PC-3 (cell line): Measurements from ENCODE around the gene RPLP1. TPM values are rescaled to one million over a fixed set of nuclear protein-coding genes. Genes with fewer than 3 reads are reported as not detected.
A peak's percentile ranks its signal among the peaks of the same experiment; 100 is the strongest.

Source experiments
- ATAC-seq: fragments of 200-7000 bp; cut with Tn5 transposase; 2 replicates; pipeline ENCODE4 v1.9.1; 2020; ENCODE audit warnings: mild to moderate bottlenecking, moderate library complexity
- BruUV-seq: library from RNA; stranded (reverse); fragments of 400-500 nt; replicated peaks from 2 replicates; lab custom pipeline; 2021; lab: Mats Ljungman, UMichigan
- CTCF ChIA-PET: fragments of 300-600 bp; sonication (Branson Sonifier 250); formaldehyde crosslinking; loops from one replicate; lab custom pipeline; 2022; ENCODE audit warnings: antibody characterized with exemption; lab: Charles Lee
- POLR2A ChIA-PET: fragments of 300-600 bp; sonication (Branson Sonifier 250); formaldehyde crosslinking; loops from one replicate; lab custom pipeline; 2022; ENCODE audit warnings: antibody characterized with exemption; ENCODE audit not compliant: unreplicated experiment; lab: Charles Lee
- DNase-seq: peaks from one replicate; pipeline ENCODE4 v3.0.0-alpha.2; 2015
- H2AFZ ChIP-seq: fragments of 300-600 bp; sonication (generic); 2 replicates; pipeline ENCODE4 v1.6.0; 2016; ENCODE audit warnings: antibody characterized with exemption, low read length
- H3F3A ChIP-seq: fragments of 300-600 bp; sonication (generic); one replicate; pipeline ENCODE4 v1.6.0; 2017; ENCODE audit warnings: antibody characterized with exemption, low read length, control low read depth, mild to moderate bottlenecking; ENCODE audit not compliant: unreplicated experiment
- H3K27ac ChIP-seq: fragments of 300-600 bp; sonication (generic); 2 replicates; pipeline ENCODE4 v1.5.1; 2016; ENCODE audit warnings: mild to moderate bottlenecking, low read length
- H3K27me3 ChIP-seq: fragments of 300-600 bp; sonication (generic); 2 replicates; pipeline ENCODE4 v1.6.1; 2016; ENCODE audit warnings: low read length, mixed read lengths
- H3K36me3 ChIP-seq: fragments of 300-600 bp; sonication (generic); 2 replicates; pipeline ENCODE4 v1.6.1; 2016; ENCODE audit warnings: low read depth, mixed run types, low read length, mixed read lengths
- H3K4me1 ChIP-seq: fragments of 300-600 bp; sonication (generic); 2 replicates; pipeline ENCODE4 v1.5.1; 2016; ENCODE audit warnings: low read length; ENCODE audit not compliant: insufficient read depth
- H3K4me2 ChIP-seq: fragments of 300-600 bp; sonication (generic); 2 replicates; pipeline ENCODE4 v1.6.0; 2016; ENCODE audit warnings: low read length
- H3K4me3 ChIP-seq: fragments of 300-600 bp; sonication (generic); 2 replicates; pipeline ENCODE4 v1.5.1; 2016; ENCODE audit warnings: mild to moderate bottlenecking, low read length, mixed read lengths
- H3K79me2 ChIP-seq: fragments of 300-600 bp; sonication (generic); 2 replicates; pipeline ENCODE4 v1.6.1; 2017; ENCODE audit warnings: low read length, mixed read lengths
- H3K9ac ChIP-seq: fragments of 300-600 bp; sonication (generic); 2 replicates; pipeline ENCODE4 v1.6.0; 2016; ENCODE audit warnings: mild to moderate bottlenecking, low read length
- H3K9me2 ChIP-seq: fragments of 300-600 bp; sonication (generic); replicated peaks from 2 replicates; pipeline ENCODE4 v1.6.1; 2016; ENCODE audit warnings: mixed run types, low read length, mixed read lengths
- H3K9me3 ChIP-seq: fragments of 300-600 bp; sonication (generic); 2 replicates; pipeline ENCODE4 v1.6.1; 2016; ENCODE audit warnings: low read length, mixed read lengths
- H4K20me1 ChIP-seq: fragments of 300-600 bp; sonication (generic); 2 replicates; pipeline ENCODE4 v1.6.1; 2016; ENCODE audit warnings: low read length, mixed read lengths
- EZH2 ChIP-seq: fragments of 300-600 bp; sonication (generic); IDR thresholded peaks from one replicate; pipeline ENCODE4 v1.6.1; 2017; ENCODE audit warnings: antibody characterized with exemption, mild to moderate bottlenecking, low read length; ENCODE audit not compliant: unreplicated experiment
- EZH2phosphoT487 ChIP-seq: fragments of 300-600 bp; sonication (generic); IDR thresholded peaks from 2 replicates; pipeline ENCODE4 v1.6.1; 2018; ENCODE audit warnings: mild to moderate bottlenecking, antibody characterized with exemption, low read length, borderline replicate concordance
- intact Hi-C: fragments of 100-400 bp; cut with micrococcal nuclease; formaldehyde crosslinking; loops from 2 replicates; pipeline ENCODE4 v1.9.0; 2023
- total RNA-seq: library from RNA; depleted of rRNA; stranded (reverse); fragments of >200 nt; gene quantifications from 2 replicates; pipeline ENCODE4 v1.2.3, GENCODE V29; 2014
- TF ChIP-seq, protein P1 (sequence below): fragments of 300-600 bp; sonication (generic); conservative IDR thresholded peaks from 2 replicates; pipeline ENCODE4 v1.5.1; 2017; ENCODE audit warnings: antibody characterized with exemption, low read depth, mild to moderate bottlenecking, low read length

The RPLP1 gene
- total RNA-seq, 1 experiment from 2014 or later, result 253 TPM

DNA sequence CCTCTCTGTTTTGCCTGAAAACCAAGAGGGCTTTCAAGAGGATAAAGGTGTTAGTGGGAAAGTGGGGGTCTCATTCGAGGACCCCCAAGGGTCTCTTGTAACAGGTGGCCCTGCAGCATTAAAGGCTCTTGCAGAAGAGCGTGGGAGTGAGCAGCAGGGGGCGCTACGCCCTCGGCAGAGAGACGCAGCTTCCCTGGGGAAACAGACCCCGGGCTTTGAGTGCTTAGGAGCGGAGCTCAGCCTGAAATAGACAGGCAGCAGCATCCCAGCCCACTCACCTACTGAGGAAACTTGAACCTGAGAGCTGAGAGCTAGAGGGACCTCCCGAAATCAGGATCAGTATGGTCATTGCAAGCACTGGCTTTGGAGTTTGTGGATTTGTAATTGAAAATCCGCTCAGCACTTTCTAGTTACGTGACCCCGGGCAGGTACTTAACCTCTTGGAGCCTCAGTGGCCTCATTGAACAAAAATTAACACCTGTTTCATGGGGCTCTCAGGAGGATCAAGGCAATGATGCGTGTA is 25.7 kb downstream of the RPLP1 start:
- no peaks in the 10 kb centered on the region for H3K9me3 ChIP-seq
- DNase-seq (peak; percentile 69), ATAC-seq (peak; percentile 44; the same call in 1 of the 2 replicates)
- intact Hi-C loops, result loop anchor here (5.0 kb wide), 2 partner anchors 114 to 984 kb away; no protein-coding TSS in a partner anchor
- no peaks in the 10 kb centered on the region for H3K9me2 ChIP-seq
- ChIA-PET POLR2A (no interaction called here), CTCF (no interaction called here)
- TF ChIP-seq EZH2 (no peak), EZH2phosphoT487 (no peak)
- TF ChIP-seq, protein P1, sequence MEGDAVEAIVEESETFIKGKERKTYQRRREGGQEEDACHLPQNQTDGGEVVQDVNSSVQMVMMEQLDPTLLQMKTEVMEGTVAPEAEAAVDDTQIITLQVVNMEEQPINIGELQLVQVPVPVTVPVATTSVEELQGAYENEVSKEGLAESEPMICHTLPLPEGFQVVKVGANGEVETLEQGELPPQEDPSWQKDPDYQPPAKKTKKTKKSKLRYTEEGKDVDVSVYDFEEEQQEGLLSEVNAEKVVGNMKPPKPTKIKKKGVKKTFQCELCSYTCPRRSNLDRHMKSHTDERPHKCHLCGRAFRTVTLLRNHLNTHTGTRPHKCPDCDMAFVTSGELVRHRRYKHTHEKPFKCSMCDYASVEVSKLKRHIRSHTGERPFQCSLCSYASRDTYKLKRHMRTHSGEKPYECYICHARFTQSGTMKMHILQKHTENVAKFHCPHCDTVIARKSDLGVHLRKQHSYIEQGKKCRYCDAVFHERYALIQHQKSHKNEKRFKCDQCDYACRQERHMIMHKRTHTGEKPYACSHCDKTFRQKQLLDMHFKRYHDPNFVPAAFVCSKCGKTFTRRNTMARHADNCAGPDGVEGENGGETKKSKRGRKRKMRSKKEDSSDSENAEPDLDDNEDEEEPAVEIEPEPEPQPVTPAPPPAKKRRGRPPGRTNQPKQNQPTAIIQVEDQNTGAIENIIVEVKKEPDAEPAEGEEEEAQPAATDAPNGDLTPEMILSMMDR, result peak; percentile 95
- no peaks in the 10 kb centered on the region for H3K36me3 ChIP-seq
- BruUV-seq, result no TSS peak
- H3F3A ChIP-seq, result no peaks in the 10 kb centered on the region
- no peak overlapping the region for H3K4me3 ChIP-seq
- H3K27ac ChIP-seq, result no peak overlapping the region
- H3K27me3 ChIP-seq, result no peaks in the 10 kb centered on the region
- H3K4me1 ChIP-seq, result peaks cover 10% of the 10 kb centered on the region
- no peak overlapping the region for H3K9ac ChIP-seq
- no peaks in the 10 kb centered on the region for H4K20me1 ChIP-seq
- no peak overlapping the region for H2AFZ ChIP-seq
- no peaks in the 10 kb centered on the region for H3K79me2 ChIP-seq
- H3K4me2 ChIP-seq, result no peak overlapping the region

DNA sequence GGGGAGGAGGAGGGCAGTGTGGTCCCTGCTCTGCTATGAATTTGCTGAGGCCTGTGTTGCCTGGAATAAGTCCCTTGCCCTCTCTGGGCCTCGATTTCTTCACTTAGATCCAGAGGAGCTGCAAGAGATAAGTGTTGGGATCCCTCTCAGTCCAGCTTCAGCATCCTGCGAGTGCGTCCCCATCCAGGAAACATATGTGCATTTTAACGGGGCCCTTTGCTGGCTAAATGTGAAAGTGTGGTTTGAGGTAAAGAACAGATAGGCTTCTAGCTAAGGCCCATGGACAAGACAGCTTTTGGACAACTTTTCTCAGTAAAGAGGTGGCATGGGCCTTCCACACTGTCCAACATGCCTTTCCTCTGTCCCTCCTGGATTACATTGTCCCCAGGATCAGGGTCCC is 26.5 kb downstream of the RPLP1 start:
- no peaks in the 10 kb centered on the region for H3K79me2 ChIP-seq
- no peaks in the 10 kb centered on the region for H4K20me1 ChIP-seq
- H3K4me3 ChIP-seq, result no peak overlapping the region
- no peaks in the 10 kb centered on the region for H3K9me3 ChIP-seq
- no TSS peak for BruUV-seq
- CTCF ChIA-PET, result no interaction called here
- H3K9ac ChIP-seq, result no peak overlapping the region
- H3K4me2 ChIP-seq, result no peak overlapping the region
- H3K27ac ChIP-seq, result no peak overlapping the region
- DNase-seq, result no peak
- no peak for ATAC-seq
- H2AFZ ChIP-seq, result no peak overlapping the region
- POLR2A ChIA-PET, result no interaction called here
- TF ChIP-seq EZH2phosphoT487 (no peak), EZH2 (no peak)
- TF ChIP-seq, protein P1, result no peak
- no peaks in the 10 kb centered on the region for H3K36me3 ChIP-seq
- peaks cover 9% of the 10 kb centered on the region for H3K4me1 ChIP-seq
- no peaks in the 10 kb centered on the region for H3K27me3 ChIP-seq
- intact Hi-C loops, result loop anchor here (5.0 kb wide), 2 partner anchors 113 to 983 kb away; no protein-coding TSS in a partner anchor
- H3F3A ChIP-seq, result no peaks in the 10 kb centered on the region
- H3K9me2 ChIP-seq, result no peaks in the 10 kb centered on the region

DNA sequence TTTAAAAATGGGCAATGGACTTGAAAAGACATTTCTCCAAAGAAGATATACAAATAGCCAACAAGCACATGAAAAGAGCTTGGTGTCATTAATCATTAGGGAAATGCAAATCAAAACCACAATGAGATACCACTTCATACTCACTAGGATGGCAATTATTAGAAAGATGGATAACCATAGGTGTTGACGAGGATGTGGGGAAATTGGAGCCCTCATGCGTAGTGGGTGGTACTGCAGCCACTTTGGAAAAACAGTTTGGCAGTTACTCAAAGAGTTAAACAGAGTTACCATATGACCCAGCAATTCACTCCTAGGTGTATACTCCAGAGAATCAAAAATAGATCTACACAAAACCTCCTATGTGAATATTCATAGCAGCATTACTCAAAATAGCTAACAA is 27.4 kb downstream of the RPLP1 start:
- Histone ChIP-seq H3K9me2 (no peaks in the 10 kb centered on the region), H3K36me3 (no peaks in the 10 kb centered on the region), H3K9ac (no peak overlapping the region), H2AFZ (no peak overlapping the region), H3K9me3 (no peaks in the 10 kb centered on the region), H3K79me2 (no peaks in the 10 kb centered on the region), H3K27me3 (no peaks in the 10 kb centered on the region), H3K4me3 (no peak overlapping the region), H3K27ac (no peak overlapping the region), H3K4me1 (0 out of 2 replicates have a peak, but pooled peaks cover 3% of the 10 kb centered on the region), H4K20me1 (no peaks in the 10 kb centered on the region), H3K4me2 (no peak overlapping the region), H3F3A (no peaks in the 10 kb centered on the region)
- TF ChIP-seq, protein P1, result no peak
- TF ChIP-seq EZH2phosphoT487, result no peak
- no peak for TF ChIP-seq EZH2
- ATAC-seq, result no peak
- ChIA-PET POLR2A (interaction anchor here (0.6 kb wide), 2 partner anchors 71 to 134 kb away, joined by 3 to 5 read pairs; no protein-coding TSS in a partner anchor), CTCF (no interaction called here)
- DNase-seq, result no peak
- no TSS peak for BruUV-seq
- intact Hi-C loops, result loop anchor here (5.0 kb wide), 2 partner anchors 112 to 982 kb away; no protein-coding TSS in a partner anchor
